Astrocyte (in vitro differentiated cells and primary cell): ENCODE data around the gene CSF2. TPM values are rescaled to one million over a fixed set of nuclear protein-coding genes. Genes with fewer than 3 reads are reported as not detected.

ENCODE experiments used
- DNase-seq: peaks from one replicate; pipeline ENCODE4 v3.0.0-alpha.2; 2010; ENCODE audit warnings: low read depth
- FAIRE-seq: peaks from 2 replicates; lab custom pipeline; 2011; peaks lifted over from hg19 to GRCh38; lab: Jason Lieb, UNC
- H2AFZ ChIP-seq: 2 replicates; pipeline ENCODE4 v1.6.0; 2012; ENCODE audit warnings: low read depth, low read length, inconsistent platforms
- H3K27ac ChIP-seq: 2 replicates; pipeline ENCODE4 v1.5.1; 2011; ENCODE audit warnings: low read depth, low read length, inconsistent platforms
- H3K27me3 ChIP-seq: 2 replicates; pipeline ENCODE4 v1.6.0; 2011; ENCODE audit warnings: low read length, inconsistent platforms; ENCODE audit not compliant: insufficient read depth
- H3K36me3 ChIP-seq: 2 replicates; pipeline ENCODE4 v1.5.1; 2011; ENCODE audit warnings: low read length, inconsistent platforms; ENCODE audit not compliant: insufficient read depth
- H3K4me1 ChIP-seq: 2 replicates; pipeline ENCODE4 v1.5.1; 2011; ENCODE audit warnings: low read length, inconsistent platforms; ENCODE audit not compliant: insufficient read depth
- H3K4me2 ChIP-seq: 2 replicates; pipeline ENCODE4 v1.6.0; 2012; ENCODE audit warnings: low read length, inconsistent platforms
- H3K4me3 ChIP-seq: 2 replicates; pipeline ENCODE4 v1.5.1; 2011; ENCODE audit warnings: low read depth, mild to moderate bottlenecking, low read length, inconsistent platforms; ENCODE audit not compliant: insufficient read depth
- H3K79me2 ChIP-seq: 2 replicates; pipeline ENCODE4 v1.6.0; 2012; ENCODE audit warnings: mild to moderate bottlenecking, low read length, inconsistent platforms; ENCODE audit not compliant: insufficient read depth
- H3K9ac ChIP-seq: 2 replicates; pipeline ENCODE4 v1.6.0; 2012; ENCODE audit warnings: mild to moderate bottlenecking, low read length, inconsistent platforms
- H3K9me3 ChIP-seq: 2 replicates; pipeline ENCODE4 v1.5.1; 2012; ENCODE audit warnings: low read depth, mild to moderate bottlenecking, low read length, inconsistent platforms; ENCODE audit not compliant: insufficient read depth
- H4K20me1 ChIP-seq: 2 replicates; pipeline ENCODE4 v1.6.0; 2012; ENCODE audit warnings: low read length, inconsistent platforms; ENCODE audit not compliant: insufficient read depth
- H3K27ac Mint-ChIP-seq: one replicate; pipeline ENCODE4 v1.8.0; 2021; ENCODE audit warnings: mild to moderate bottlenecking, mixed read lengths; ENCODE audit not compliant: unreplicated experiment
- H3K27me3 Mint-ChIP-seq: one replicate; pipeline ENCODE4 v1.8.0; 2021; ENCODE audit warnings: low read depth, mixed read lengths; ENCODE audit not compliant: unreplicated experiment
- H3K36me3 Mint-ChIP-seq: one replicate; pipeline ENCODE4 v1.8.0; 2021; ENCODE audit warnings: low read depth, mixed read lengths; ENCODE audit not compliant: unreplicated experiment
- H3K4me1 Mint-ChIP-seq: one replicate; pipeline ENCODE4 v1.8.0; 2021; ENCODE audit warnings: low read depth, mixed read lengths; ENCODE audit not compliant: unreplicated experiment
- H3K4me3 Mint-ChIP-seq: one replicate; pipeline ENCODE4 v1.8.0; 2021; ENCODE audit warnings: mild to moderate bottlenecking, moderate library complexity, mixed read lengths; ENCODE audit not compliant: unreplicated experiment
- H3K9me3 Mint-ChIP-seq: one replicate; pipeline ENCODE4 v1.8.0; 2021; ENCODE audit warnings: mild to moderate bottlenecking, mixed read lengths; ENCODE audit not compliant: unreplicated experiment
- EZH2 ChIP-seq: IDR thresholded peaks from 2 replicates; pipeline ENCODE4 v1.6.1; 2012; ENCODE audit warnings: mild to moderate bottlenecking, low read length, inconsistent platforms; ENCODE audit not compliant: insufficient read depth
- total RNA-seq: library from RNA; stranded (reverse); gene quantifications from 2 replicates; pipeline ENCODE4 v1.2.1, GENCODE V29; 2021
- TF ChIP-seq, protein P1 (sequence below): IDR thresholded peaks from 2 replicates; pipeline ENCODE4 v1.5.1; 2011; ENCODE audit warnings: low read depth, mild to moderate bottlenecking, inconsistent platforms, low read length, moderate library complexity; ENCODE audit not compliant: insufficient read depth

Gene CSF2
- total RNA-seq, 1 donor from 2014 or later = not detected

DNA sequence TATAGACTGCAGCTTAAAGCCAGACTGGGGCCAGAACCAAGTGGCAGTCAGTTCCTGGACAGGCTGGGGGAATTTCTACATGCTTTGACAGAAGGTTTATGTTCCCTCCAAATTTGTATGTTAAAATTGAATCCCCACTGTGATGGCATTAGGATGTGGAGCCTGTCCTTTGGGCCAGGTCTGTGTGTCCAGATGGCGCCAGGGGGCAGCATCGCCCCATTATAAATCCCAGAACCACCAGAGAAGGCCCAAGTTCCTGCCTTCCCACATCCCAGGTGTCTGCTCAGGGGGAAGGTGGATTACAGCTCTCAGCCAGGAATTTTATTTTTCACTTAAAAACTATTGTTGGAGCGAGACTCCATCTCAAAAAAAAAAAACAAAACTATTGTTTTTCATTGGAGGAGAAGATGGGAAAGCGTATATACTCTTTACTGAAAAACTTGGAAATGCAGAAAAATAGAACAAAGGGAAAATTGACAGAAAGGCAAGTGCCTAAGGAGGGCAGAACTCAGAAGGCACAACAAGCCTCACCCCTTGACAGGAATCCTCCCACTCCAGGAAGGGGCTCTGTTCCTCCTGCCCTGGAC is 8.1 kb upstream of the CSF2 start:
- DNase-seq = peak; percentile 40
- no peaks in the 10 kb centered on the region for H3K36me3 Mint-ChIP-seq
- Histone ChIP-seq H3K27me3 (no peaks in the 10 kb centered on the region), H3K36me3 (no peaks in the 10 kb centered on the region), H3K4me3 (no peak overlapping the region), H4K20me1 (no peaks in the 10 kb centered on the region), H3K27ac (no peak overlapping the region), H2AFZ (no peak overlapping the region), H3K9ac (no peak overlapping the region), H3K4me2 (no peak overlapping the region), H3K4me1 (peaks cover 2% of the 10 kb centered on the region), H3K79me2 (no peaks in the 10 kb centered on the region), H3K9me3 (no peaks in the 10 kb centered on the region)
- peaks cover 19% of the 10 kb centered on the region for H3K27me3 Mint-ChIP-seq
- TF ChIP-seq, protein P1, sequence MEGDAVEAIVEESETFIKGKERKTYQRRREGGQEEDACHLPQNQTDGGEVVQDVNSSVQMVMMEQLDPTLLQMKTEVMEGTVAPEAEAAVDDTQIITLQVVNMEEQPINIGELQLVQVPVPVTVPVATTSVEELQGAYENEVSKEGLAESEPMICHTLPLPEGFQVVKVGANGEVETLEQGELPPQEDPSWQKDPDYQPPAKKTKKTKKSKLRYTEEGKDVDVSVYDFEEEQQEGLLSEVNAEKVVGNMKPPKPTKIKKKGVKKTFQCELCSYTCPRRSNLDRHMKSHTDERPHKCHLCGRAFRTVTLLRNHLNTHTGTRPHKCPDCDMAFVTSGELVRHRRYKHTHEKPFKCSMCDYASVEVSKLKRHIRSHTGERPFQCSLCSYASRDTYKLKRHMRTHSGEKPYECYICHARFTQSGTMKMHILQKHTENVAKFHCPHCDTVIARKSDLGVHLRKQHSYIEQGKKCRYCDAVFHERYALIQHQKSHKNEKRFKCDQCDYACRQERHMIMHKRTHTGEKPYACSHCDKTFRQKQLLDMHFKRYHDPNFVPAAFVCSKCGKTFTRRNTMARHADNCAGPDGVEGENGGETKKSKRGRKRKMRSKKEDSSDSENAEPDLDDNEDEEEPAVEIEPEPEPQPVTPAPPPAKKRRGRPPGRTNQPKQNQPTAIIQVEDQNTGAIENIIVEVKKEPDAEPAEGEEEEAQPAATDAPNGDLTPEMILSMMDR = peak; percentile 73
- TF ChIP-seq EZH2 = no peak
- no peak for FAIRE-seq
- H3K4me1 Mint-ChIP-seq = no peaks in the 10 kb centered on the region
- no peak overlapping the region for H3K27ac Mint-ChIP-seq
- H3K9me3 Mint-ChIP-seq = no peaks in the 10 kb centered on the region
- H3K4me3 Mint-ChIP-seq = no peak overlapping the region

DNA sequence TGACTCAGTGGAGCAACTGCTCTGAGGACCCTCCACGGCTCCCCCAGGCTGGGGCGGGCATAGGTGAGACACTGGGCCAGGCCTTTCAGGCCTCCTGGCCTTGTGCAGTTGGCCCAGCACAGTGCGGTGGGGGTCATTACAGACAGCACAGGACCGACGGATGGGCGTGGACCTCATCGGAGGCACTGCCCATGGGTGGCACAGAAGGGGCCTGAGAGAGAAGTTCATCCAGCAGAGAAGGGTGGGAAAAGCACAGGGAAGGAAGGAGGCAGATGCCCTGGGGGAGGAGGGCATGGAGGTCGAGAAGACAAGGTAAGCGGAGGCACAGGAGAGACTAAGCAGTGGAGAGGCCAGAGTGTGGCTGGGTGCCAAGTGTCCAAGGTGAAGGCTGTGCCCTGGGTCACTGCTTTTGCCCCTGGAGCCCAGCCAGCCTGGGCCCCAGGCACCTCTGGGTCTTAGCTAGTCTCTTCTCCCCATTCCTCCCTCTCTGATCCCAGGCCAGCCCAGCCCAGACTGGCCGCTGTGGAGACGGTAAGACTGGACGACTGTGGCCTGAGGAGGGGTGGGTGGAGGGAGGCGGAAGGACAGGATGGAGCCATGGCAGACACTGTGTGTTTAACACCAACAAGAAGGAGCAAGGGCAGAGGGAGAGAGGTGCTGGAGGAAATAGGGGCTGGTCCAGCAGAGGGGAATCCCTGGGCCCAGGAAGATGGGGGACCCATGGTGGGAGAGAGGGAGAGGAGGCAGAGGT is 7.5 kb upstream of the CSF2 start:
- no peaks in the 10 kb centered on the region for H4K20me1 ChIP-seq
- H3K9ac ChIP-seq = no peak overlapping the region
- H3K27ac ChIP-seq = no peak overlapping the region
- no peak overlapping the region for H3K4me2 ChIP-seq
- no peak for DNase-seq
- TF ChIP-seq, protein P1 = no peak
- no peak for TF ChIP-seq EZH2
- no peak for FAIRE-seq
- Mint-ChIP-seq H3K4me3 (no peak overlapping the region), H3K36me3 (no peaks in the 10 kb centered on the region), H3K27ac (no peak overlapping the region), H3K27me3 (peaks cover 20% of the 10 kb centered on the region), H3K4me1 (no peaks in the 10 kb centered on the region), H3K9me3 (peaks cover 3% of the 10 kb centered on the region)
- no peaks in the 10 kb centered on the region for H3K27me3 ChIP-seq
- no peaks in the 10 kb centered on the region for H3K79me2 ChIP-seq
- no peaks in the 10 kb centered on the region for H3K36me3 ChIP-seq
- no peak overlapping the region for H2AFZ ChIP-seq
- peaks cover 6% of the 10 kb centered on the region for H3K4me1 ChIP-seq
- H3K9me3 ChIP-seq = no peaks in the 10 kb centered on the region
- no peak overlapping the region for H3K4me3 ChIP-seq

DNA sequence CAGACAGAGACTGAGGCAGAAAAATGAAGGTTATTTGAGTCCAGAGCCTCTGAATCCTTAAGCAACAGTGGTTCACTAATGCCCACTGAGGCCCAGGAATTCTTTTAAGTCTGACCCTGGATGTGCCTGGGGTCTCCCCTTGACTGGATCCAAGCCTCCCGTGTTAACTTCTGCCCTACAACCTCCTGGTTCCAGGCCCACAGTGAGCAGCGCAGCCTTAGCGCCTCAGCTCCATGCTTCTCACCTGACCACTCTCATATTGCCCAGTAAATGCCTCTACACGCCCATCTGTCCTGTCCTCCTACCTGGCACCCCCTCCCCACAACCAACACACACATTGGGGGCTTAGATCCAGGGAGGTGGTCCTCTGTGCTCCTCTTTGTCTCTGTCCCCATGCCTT is 6.7 kb upstream of the CSF2 start:
- Histone ChIP-seq H3K27me3 (no peaks in the 10 kb centered on the region), H3K36me3 (no peaks in the 10 kb centered on the region), H3K79me2 (no peaks in the 10 kb centered on the region), H3K4me3 (no peak overlapping the region), H4K20me1 (no peaks in the 10 kb centered on the region), H3K4me2 (no peak overlapping the region), H3K9me3 (no peaks in the 10 kb centered on the region), H3K4me1 (peaks cover 6% of the 10 kb centered on the region), H3K9ac (no peak overlapping the region), H2AFZ (no peak overlapping the region), H3K27ac (no peak overlapping the region)
- FAIRE-seq = no peak
- Mint-ChIP-seq H3K36me3 (no peaks in the 10 kb centered on the region), H3K4me3 (no peak overlapping the region), H3K27me3 (peaks cover 24% of the 10 kb centered on the region), H3K4me1 (no peaks in the 10 kb centered on the region), H3K9me3 (peaks cover 5% of the 10 kb centered on the region), H3K27ac (no peak overlapping the region)
- no peak for DNase-seq
- TF ChIP-seq EZH2 = no peak
- TF ChIP-seq, protein P1 = no peak
